ENCODE results near the gene HIVEP3. TPM values are rescaled to one million over a fixed set of nuclear protein-coding genes. Genes with fewer than 3 reads are reported as not detected.

Gene HIVEP3
- total and polyA plus RNA-seq, 8 donors: 1.8 to 65.3 (median 3.8) TPM

- Histone ChIP-seq H3K9me3 (no peaks in the 10 kb centered on the region), H3K27me3 (no peaks in the 10 kb centered on the region), H3K4me1 (peaks cover 0 to 9% (median 9%) of the 10 kb centered on the region in 4 donors), H3K27ac (no peak overlapping the region), H3K36me3 (no peaks in the 10 kb centered on the region), H3K4me3 (no peak overlapping the region)
- WGBS, 5 donors: 62 to 71% (median 65%) methylated on average over 9 of the region's 9 CpGs
- intact Hi-C loops (cut with DNase I; ENCODE audit: low total_unique reads): no loop called here
- DNase-seq: no peak
- no peak for TF ChIP-seq POLR2A (IDR thresholded peaks at IDR 0.05)
- TF ChIP-seq CTCF (IDR thresholded peaks at IDR 0.05): no peak
- TF ChIP-seq EP300 (IDR thresholded peaks at IDR 0.05): no peak
- no peak for TF ChIP-seq POLR2AphosphoS5 (IDR thresholded peaks at IDR 0.05)
Observed at GRCh38 chr1:41649396-41650027, 269.2 kb downstream of the HIVEP3 start.

DNA sequence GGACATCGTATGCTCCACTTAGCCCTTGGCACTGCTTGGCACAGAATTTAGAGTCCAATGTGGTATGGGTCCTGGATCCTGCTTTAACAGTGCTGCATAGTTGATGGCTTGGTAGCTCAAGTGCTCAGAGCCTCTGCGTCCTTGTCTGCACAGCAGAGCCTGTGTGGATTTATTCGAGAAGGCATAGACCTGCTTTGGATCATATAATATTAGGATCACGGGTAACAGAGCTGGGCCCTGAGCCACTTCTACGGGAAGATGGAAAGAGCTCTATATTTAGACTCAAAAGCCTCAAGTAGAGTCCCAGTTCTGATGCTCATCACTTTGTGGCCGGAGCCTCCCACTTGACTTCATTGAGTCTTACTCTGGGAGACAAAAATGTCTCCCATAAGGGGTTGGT lies 269.9 kb downstream of the HIVEP3 start:
- no peak overlapping the region for H3K4me3 ChIP-seq
- no peak for TF ChIP-seq EP300 (IDR thresholded peaks at IDR 0.05)
- TF ChIP-seq POLR2A (IDR thresholded peaks at IDR 0.05): no peak
- TF ChIP-seq POLR2AphosphoS5 (IDR thresholded peaks at IDR 0.05): no peak
- TF ChIP-seq CTCF (IDR thresholded peaks at IDR 0.05): no peak
- H3K27me3 ChIP-seq: no peaks in the 10 kb centered on the region
- intact Hi-C loops (cut with DNase I; ENCODE audit: low total_unique reads): no loop called here
- peaks cover 0 to 9% (median 9%) of the 10 kb centered on the region in 4 donors for H3K4me1 ChIP-seq
- DNase-seq: no peak
- H3K9me3 ChIP-seq: no peaks in the 10 kb centered on the region
- H3K36me3 ChIP-seq: no peaks in the 10 kb centered on the region
- 74 to 98% (median 92%) methylated on average over 6 of the region's 6 CpGs for WGBS, 5 donors
- no peak overlapping the region for H3K27ac ChIP-seq

DNA sequence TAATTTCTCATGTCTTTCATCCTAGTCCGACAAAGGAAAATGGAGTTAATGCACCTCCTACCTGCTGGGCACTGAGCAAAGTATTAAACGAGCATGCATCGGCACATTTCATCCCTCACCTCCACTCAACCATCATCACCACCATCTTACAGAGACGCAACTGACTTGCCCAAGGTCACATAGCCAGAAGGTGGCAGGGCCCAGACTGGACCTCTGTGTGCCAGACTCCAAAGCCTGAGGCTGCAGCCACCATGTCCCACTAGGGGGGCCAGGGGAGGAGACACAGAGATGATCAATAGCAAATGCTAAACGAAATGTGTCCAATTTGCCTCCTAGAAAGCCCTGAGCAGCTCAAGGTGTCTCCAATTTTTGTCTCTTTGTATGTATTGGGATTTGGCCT lies 270.5 kb downstream of the HIVEP3 start:
- 87 to 96% (median 94%) methylated on average over 5 of the region's 5 CpGs for WGBS, 5 donors
- H3K4me1 ChIP-seq: peaks cover 0 to 9% (median 9%) of the 10 kb centered on the region in 4 donors

More for the DNA sequence above, 270.5 kb downstream of the HIVEP3 start:
- H3K27ac ChIP-seq: no peak overlapping the region
- intact Hi-C loops (cut with DNase I; ENCODE audit: low total_unique reads): no loop called here
- H3K27me3 ChIP-seq: no peaks in the 10 kb centered on the region
- no peak overlapping the region for H3K4me3 ChIP-seq
- no peak for TF ChIP-seq POLR2AphosphoS5 (IDR thresholded peaks at IDR 0.05)
- TF ChIP-seq EP300 (IDR thresholded peaks at IDR 0.05): no peak
- no peak for TF ChIP-seq POLR2A (IDR thresholded peaks at IDR 0.05)
- no peak for TF ChIP-seq CTCF (IDR thresholded peaks at IDR 0.05)
- no peaks in the 10 kb centered on the region for H3K36me3 ChIP-seq
- DNase-seq: no peak
- H3K9me3 ChIP-seq: no peaks in the 10 kb centered on the region
